ENCODE results near the gene KLB. TPM values are rescaled to one million over a fixed set of nuclear protein-coding genes. Genes with fewer than 3 reads are reported as not detected.

KLB gene
- total and polyA plus RNA-seq, 2 of the 4 experiments (the other 2 are of a cell fraction): not detected

- no peak overlapping the region for H4K8ac ChIP-seq (ENCODE audit: low read depth in 2 of 2, low read length in 2 of 2)
- no peaks in the 10 kb centered on the region for H3K9me3 ChIP-seq (ENCODE audit: control insufficient read depth, insufficient read depth, low read length)
- BruUV-seq (replicated peaks): no TSS peak
- no peak overlapping the region for H4K5ac ChIP-seq (ENCODE audit: low read depth, low read length)
- H3K56ac ChIP-seq (ENCODE audit: extremely low read depth, insufficient read depth, low read length): no peak overlapping the region
- ATAC-seq (ENCODE audit: low read depth): no peak
- H3K4me2 ChIP-seq (ENCODE audit: low read depth, low read length): no peak overlapping the region
- H2BK15ac ChIP-seq (ENCODE audit: low read depth, low read length): no peak overlapping the region
- H2AK5ac ChIP-seq (ENCODE audit: low read depth, low read length): no peak overlapping the region
- dilution Hi-C loops (cut with HindIII; ENCODE audit: low sequenced_read_pairs, unreplicated experiment): no loop called here
- in situ Hi-C loops (cut with MboI; ENCODE audit: low sequenced_read_pairs): no loop called here
- no CpG with 5 or more reads among the region's 6 CpGs for WGBS, 2 experiments (ENCODE audit: extremely low coverage in 2 of 2, insufficient read length in 1 of 2)
- H3K9me1 ChIP-seq (ENCODE audit: insufficient read depth, low read length): peaks cover 3% of the 10 kb centered on the region; the same call in 1 of the 2 replicates
- H3K4me1 ChIP-seq (ENCODE audit: control insufficient read depth, insufficient read depth, low read length): peaks cover 5% of the 10 kb centered on the region
- peaks cover 33 to 60% of the 10 kb centered on the region in 2 experiments for H3K79me1 ChIP-seq (ENCODE audit: low read depth in 1 of 2, low read length in 2 of 2)
- no peak overlapping the region for H3K23ac ChIP-seq (ENCODE audit: low read depth, low read length)
- H3K14ac ChIP-seq (replicated peaks; ENCODE audit: low read depth, low read length): no peak overlapping the region
- DNase-seq: no peak
- no peak overlapping the region for H3K4me3 ChIP-seq (ENCODE audit: insufficient read depth, low read depth, low read length)
- TF ChIP-seq RCOR1 (IDR thresholded peaks at IDR 0.05; ENCODE audit: insufficient replicate concordance, low read length) (no peak), BHLHE40 (IDR thresholded peaks at IDR 0.05; ENCODE audit: low read depth, low read length) (no peak), NFE2L2 (IDR thresholded peaks at IDR 0.05; ENCODE audit: low read depth, low read length) (no peak), RAD21 (IDR thresholded peaks at IDR 0.05; ENCODE audit: low read length) (no peak), FOS (IDR thresholded peaks at IDR 0.05; ENCODE audit: low read depth, low read length) (no peak), POLR2A (IDR thresholded peaks at IDR 0.05; ENCODE audit: low read depth, low read length) (no peak), SMC3 (IDR thresholded peaks at IDR 0.05; ENCODE audit: low read depth, low read length) (no peak), RFX5 (IDR thresholded peaks at IDR 0.05; ENCODE audit: low read depth, low read length) (no peak), CTCF (conservative IDR thresholded peaks at IDR 0.05; ENCODE audit: low read depth, low read length) (no peak), MAZ (IDR thresholded peaks at IDR 0.05; ENCODE audit: borderline replicate concordance, low read depth, low read length) (no peak), MAFK (IDR thresholded peaks at IDR 0.05; ENCODE audit: low read depth, low read length) (no peak)
- TF ChIP-seq, protein P1, sequence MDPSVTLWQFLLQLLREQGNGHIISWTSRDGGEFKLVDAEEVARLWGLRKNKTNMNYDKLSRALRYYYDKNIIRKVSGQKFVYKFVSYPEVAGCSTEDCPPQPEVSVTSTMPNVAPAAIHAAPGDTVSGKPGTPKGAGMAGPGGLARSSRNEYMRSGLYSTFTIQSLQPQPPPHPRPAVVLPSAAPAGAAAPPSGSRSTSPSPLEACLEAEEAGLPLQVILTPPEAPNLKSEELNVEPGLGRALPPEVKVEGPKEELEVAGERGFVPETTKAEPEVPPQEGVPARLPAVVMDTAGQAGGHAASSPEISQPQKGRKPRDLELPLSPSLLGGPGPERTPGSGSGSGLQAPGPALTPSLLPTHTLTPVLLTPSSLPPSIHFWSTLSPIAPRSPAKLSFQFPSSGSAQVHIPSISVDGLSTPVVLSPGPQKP (IDR thresholded peaks at IDR 0.05; ENCODE audit: borderline replicate concordance, low read depth, low read length): no peak
- TF ChIP-seq, protein P2, sequence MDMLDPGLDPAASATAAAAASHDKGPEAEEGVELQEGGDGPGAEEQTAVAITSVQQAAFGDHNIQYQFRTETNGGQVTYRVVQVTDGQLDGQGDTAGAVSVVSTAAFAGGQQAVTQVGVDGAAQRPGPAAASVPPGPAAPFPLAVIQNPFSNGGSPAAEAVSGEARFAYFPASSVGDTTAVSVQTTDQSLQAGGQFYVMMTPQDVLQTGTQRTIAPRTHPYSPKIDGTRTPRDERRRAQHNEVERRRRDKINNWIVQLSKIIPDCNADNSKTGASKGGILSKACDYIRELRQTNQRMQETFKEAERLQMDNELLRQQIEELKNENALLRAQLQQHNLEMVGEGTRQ (IDR thresholded peaks at IDR 0.05; ENCODE audit: low read depth, low read length): no peak
- H3K4ac ChIP-seq (ENCODE audit: low read depth, low read length): no peak overlapping the region
- intact Hi-C loops (cut with micrococcal nuclease): no loop called here
- H2AFZ ChIP-seq (replicated peaks; ENCODE audit: low read length, poor library complexity): no peak overlapping the region
- no peak overlapping the region for H2BK5ac ChIP-seq (ENCODE audit: low read depth, low read length, poor library complexity, severe bottlenecking)
- no peak overlapping the region for H3K27ac ChIP-seq (ENCODE audit: insufficient read depth, low read length)
- H4K20me1 ChIP-seq (ENCODE audit: insufficient read depth, low read length): peaks cover 56% of the 10 kb centered on the region
- peaks cover 40% of the 10 kb centered on the region for H3K36me3 ChIP-seq (ENCODE audit: control insufficient read depth, insufficient read depth, low read length)
- H3K18ac ChIP-seq (ENCODE audit: low read depth, low read length): no peak overlapping the region
- ChIA-PET POLR2A (ENCODE audit: unreplicated experiment) (interaction anchor here (0.6 kb wide), 1 partner anchor 484 kb away, joined by 3 read pairs; no protein-coding TSS in a partner anchor), CTCF (no interaction called here)
- no peak overlapping the region for H2BK20ac ChIP-seq (ENCODE audit: low read depth, low read length)
- H3K27me3 ChIP-seq (ENCODE audit: control insufficient read depth, insufficient read depth, low read length): no peaks in the 10 kb centered on the region
- no peak overlapping the region for H2BK120ac ChIP-seq (ENCODE audit: low read depth, low read length)
- H3K9ac ChIP-seq (ENCODE audit: low read depth, low read length): no peak overlapping the region
- no peak overlapping the region for H2AK9ac ChIP-seq (replicated peaks; ENCODE audit: low read depth, low read length, poor library complexity)
- no peak overlapping the region for H4K91ac ChIP-seq (ENCODE audit: insufficient read depth, low read depth, low read length)
Observed at GRCh38 chr4:39455486-39455885, 48.8 kb downstream of the KLB start.
